ENCODE results near the gene GRAMD1C. TPM values are rescaled to one million over a fixed set of nuclear protein-coding genes. Genes with fewer than 3 reads are reported as not detected.

Gene GRAMD1C
- total RNA-seq, 1 donor from 2014 or later: 2.0 TPM

DNA sequence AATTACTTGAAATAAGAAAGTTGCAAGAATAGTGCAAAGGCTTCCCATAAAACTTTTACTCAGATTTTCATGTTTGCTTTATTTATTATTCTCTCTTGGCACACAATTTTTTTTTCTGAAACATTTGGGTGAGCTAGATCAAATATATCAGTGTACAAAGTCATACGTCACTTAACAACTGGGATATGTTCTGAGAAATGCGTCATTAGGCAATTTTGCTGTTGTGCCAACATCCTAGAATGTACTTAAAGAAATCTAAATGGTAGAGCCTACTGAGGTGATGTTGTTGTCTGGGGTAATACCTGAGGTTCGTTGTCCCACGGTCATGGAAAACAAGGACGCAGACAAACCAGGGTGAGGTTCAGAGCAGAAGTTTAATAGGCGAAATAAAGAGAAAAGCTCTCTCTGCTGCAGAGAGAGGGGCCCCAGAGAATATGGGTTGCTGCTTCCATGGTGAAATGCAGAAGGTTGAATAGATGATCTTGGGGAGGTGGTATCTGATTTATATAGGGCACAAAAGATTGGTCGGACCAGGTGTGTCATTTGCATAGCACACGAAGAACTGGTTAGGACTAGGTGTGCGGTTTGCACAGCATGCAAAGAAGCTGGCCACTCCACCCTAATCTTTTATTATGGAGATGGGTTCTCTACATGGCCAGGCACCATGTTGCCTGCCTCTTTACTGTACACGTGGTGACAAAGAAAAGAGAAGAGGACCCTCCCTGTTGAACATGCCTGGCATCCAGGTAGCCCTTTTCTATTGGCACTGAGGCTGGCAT, 8.8 kb upstream of the GRAMD1C start:
- H3K4me3 ChIP-seq: no peak overlapping the region
- H3K4me1 ChIP-seq: no peaks in the 10 kb centered on the region
- no peak overlapping the region for H3K27ac ChIP-seq (replicated peaks)
- H3K36me3 ChIP-seq: no peaks in the 10 kb centered on the region
- intact Hi-C loops (cut with micrococcal nuclease): no loop called here
- H3K27me3 ChIP-seq (ENCODE audit: low read depth): peaks cover 5% of the 10 kb centered on the region
- TF ChIP-seq, protein P1, sequence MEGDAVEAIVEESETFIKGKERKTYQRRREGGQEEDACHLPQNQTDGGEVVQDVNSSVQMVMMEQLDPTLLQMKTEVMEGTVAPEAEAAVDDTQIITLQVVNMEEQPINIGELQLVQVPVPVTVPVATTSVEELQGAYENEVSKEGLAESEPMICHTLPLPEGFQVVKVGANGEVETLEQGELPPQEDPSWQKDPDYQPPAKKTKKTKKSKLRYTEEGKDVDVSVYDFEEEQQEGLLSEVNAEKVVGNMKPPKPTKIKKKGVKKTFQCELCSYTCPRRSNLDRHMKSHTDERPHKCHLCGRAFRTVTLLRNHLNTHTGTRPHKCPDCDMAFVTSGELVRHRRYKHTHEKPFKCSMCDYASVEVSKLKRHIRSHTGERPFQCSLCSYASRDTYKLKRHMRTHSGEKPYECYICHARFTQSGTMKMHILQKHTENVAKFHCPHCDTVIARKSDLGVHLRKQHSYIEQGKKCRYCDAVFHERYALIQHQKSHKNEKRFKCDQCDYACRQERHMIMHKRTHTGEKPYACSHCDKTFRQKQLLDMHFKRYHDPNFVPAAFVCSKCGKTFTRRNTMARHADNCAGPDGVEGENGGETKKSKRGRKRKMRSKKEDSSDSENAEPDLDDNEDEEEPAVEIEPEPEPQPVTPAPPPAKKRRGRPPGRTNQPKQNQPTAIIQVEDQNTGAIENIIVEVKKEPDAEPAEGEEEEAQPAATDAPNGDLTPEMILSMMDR (IDR thresholded peaks at IDR 0.05; ENCODE audit: borderline replicate concordance): no peak
- DNase-seq: no peak
- peaks cover 17% of the 10 kb centered on the region for H3K9me3 ChIP-seq (replicated peaks)

DNA sequence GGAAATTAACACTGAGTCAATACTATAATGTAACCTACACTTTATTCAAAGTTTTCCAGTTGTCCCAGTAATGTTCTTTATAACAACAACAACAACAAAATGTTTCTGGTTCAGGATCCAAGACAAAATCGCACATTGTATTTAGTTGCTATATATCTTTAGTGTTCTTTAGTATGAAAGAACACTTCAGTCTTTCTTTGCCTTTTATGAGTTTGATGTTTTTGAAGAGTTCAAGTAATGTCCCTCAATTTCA, 7.6 kb upstream of the GRAMD1C start:
- no peak overlapping the region for H3K4me3 ChIP-seq
- no peaks in the 10 kb centered on the region for H3K4me1 ChIP-seq
- no peak for DNase-seq
- H3K27ac ChIP-seq (replicated peaks): no peak overlapping the region
- TF ChIP-seq, protein P1 (IDR thresholded peaks at IDR 0.05; ENCODE audit: borderline replicate concordance): no peak
- peaks cover 5% of the 10 kb centered on the region for H3K27me3 ChIP-seq (ENCODE audit: low read depth)
- H3K36me3 ChIP-seq: no peaks in the 10 kb centered on the region
- intact Hi-C loops (cut with micrococcal nuclease): no loop called here
- peaks cover 17% of the 10 kb centered on the region for H3K9me3 ChIP-seq (replicated peaks)

DNA sequence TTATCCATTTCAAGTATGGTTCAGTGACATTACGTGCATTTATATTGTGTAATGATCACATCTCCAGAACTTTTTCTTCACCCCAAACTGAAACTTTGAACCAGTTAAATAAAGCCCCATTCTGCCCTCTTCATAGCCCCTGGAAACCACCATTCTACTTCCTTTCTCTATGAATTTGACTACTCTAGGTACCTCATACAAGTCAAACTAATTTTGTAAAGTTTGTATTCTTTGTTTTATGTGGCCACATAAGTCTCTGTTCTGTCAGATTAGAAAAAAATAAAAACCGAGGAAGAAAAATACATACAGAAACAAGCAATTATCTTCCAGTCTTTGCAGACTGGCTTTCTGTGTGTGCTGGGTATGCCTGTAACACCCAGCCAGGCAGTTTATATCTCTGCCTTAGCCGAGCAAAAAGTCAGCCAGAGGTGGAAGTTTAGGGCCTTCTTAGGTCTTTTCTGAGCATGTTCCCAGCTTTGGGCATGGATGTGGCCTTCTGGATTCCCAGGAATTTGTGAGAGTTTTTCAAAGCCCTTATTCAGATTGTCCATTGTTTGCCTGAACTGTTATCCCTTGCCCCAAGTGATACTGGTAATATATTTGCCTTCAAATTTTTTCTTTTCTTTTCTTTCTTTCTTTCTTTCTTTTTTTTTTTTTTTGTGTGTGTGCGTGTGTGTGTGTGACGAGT, 6.0 kb upstream of the GRAMD1C start:
- no peak for DNase-seq
- no peaks in the 10 kb centered on the region for H3K4me1 ChIP-seq
- H3K9me3 ChIP-seq (replicated peaks): peaks cover 17% of the 10 kb centered on the region
- H3K36me3 ChIP-seq: no peaks in the 10 kb centered on the region
- intact Hi-C loops (cut with micrococcal nuclease): no loop called here
- H3K27me3 ChIP-seq (ENCODE audit: low read depth): peaks cover 5% of the 10 kb centered on the region
- TF ChIP-seq, protein P1 (IDR thresholded peaks at IDR 0.05; ENCODE audit: borderline replicate concordance): no peak
- no peak overlapping the region for H3K27ac ChIP-seq (replicated peaks)
- H3K4me3 ChIP-seq: no peak overlapping the region

DNA sequence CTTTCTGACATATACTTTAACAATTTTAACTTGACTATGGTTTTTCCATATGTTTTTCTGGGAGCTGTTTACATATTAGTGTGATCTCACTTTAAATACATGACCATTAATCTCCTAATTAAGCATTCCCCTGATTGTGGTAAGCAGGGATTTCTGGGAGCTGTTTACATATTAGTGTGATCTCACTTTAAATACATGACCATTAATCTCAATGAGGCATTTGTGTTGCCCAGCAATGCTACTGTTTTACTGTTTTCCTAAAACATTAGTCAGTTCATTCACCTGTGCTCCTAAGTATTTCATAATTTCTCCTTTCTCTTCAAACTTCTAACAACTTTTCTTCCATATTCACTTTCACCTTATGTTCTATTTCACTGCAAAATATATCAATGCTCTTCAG, 3.6 kb upstream of the GRAMD1C start:
- Histone ChIP-seq H3K27ac (replicated peaks) (no peak overlapping the region), H3K4me3 (no peak overlapping the region), H3K27me3 (ENCODE audit: low read depth) (peaks cover 5% of the 10 kb centered on the region), H3K4me1 (peaks cover 12% of the 10 kb centered on the region), H3K36me3 (no peaks in the 10 kb centered on the region), H3K9me3 (replicated peaks) (peaks cover 17% of the 10 kb centered on the region)
- intact Hi-C loops (cut with micrococcal nuclease): no loop called here
- TF ChIP-seq, protein P1 (IDR thresholded peaks at IDR 0.05; ENCODE audit: borderline replicate concordance): no peak
- DNase-seq: no peak

DNA sequence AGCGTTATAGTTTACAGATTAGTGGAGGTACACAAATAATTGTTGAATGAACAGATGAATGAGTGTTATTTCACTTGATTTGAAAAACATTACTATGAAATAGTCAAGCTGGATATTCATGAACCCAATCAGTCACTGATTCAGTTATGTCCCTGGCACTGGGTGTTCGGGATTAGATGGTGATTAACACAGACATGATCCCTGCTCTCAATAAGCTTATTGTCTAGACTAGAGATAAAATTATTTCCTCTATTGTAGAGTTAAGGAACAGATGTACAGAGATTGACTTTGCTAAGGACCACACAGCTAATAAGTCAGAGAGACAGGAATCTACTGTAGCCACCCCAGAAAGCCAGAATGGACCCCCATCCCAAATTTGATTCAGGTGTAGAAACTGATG, 963 bp downstream of the GRAMD1C start:
- Histone ChIP-seq H3K9me3 (replicated peaks) (no peaks in the 10 kb centered on the region), H3K36me3 (no peaks in the 10 kb centered on the region), H3K27me3 (ENCODE audit: low read depth) (no peaks in the 10 kb centered on the region), H3K4me1 (peaks cover 12% of the 10 kb centered on the region), H3K4me3 (peak overlapping the region; percentile 70), H3K27ac (replicated peaks) (no peak overlapping the region)
- intact Hi-C loops (cut with micrococcal nuclease): no loop called here
- TF ChIP-seq, protein P1 (IDR thresholded peaks at IDR 0.05; ENCODE audit: borderline replicate concordance): no peak
- DNase-seq: no peak
